SK-N-SH treated with all-trans-retinoic acid at 6 μM for 48 hours (cell line): ENCODE measurements around the gene KIF5B.
A peak's percentile ranks its signal among the peaks of the same experiment; 100 is the strongest.

Experiments
- ATAC-seq: fragments of 200-7000 bp; cut with Tn5 transposase; 3 replicates; pipeline ENCODE4 v1.9.1; 2020; ENCODE audit warnings: mild to moderate bottlenecking, moderate library complexity
- BACH2 ChIP-seq: fragments of 250-450 bp; sonication (Bioruptor Pico); IDR thresholded peaks from 2 replicates; pipeline ENCODE4 v1.9.0; 2021; ENCODE audit warnings: mild to moderate bottlenecking, borderline replicate concordance
- CSDC2 ChIP-seq: fragments of 250-450 bp; sonication (Bioruptor Pico); IDR thresholded peaks from 2 replicates; pipeline ENCODE4 v1.5.0; 2020; ENCODE audit warnings: mild to moderate bottlenecking, moderate library complexity
- ISL1 ChIP-seq: fragments of 250-450 bp; sonication (Bioruptor Pico); IDR thresholded peaks from 2 replicates; pipeline ENCODE4 v2.1.2; 2022; ENCODE audit warnings: mild to moderate bottlenecking, moderate library complexity
- OSR1 ChIP-seq: fragments of 250-450 bp; sonication (Bioruptor Pico); IDR thresholded peaks from 2 replicates; pipeline ENCODE4 v1.8.0; 2022; ENCODE audit warnings: moderate library complexity, mild to moderate bottlenecking, inconsistent platforms
- PPARA ChIP-seq: fragments of 250-450 bp; sonication (Bioruptor Pico); IDR thresholded peaks from 2 replicates; pipeline ENCODE4 v1.5.0; 2020; ENCODE audit warnings: mild to moderate bottlenecking, borderline replicate concordance
- RARB ChIP-seq: fragments of 250-450 bp; sonication (Bioruptor Pico); IDR thresholded peaks from 2 replicates; pipeline ENCODE4 v1.8.0; 2021; ENCODE audit warnings: mild to moderate bottlenecking, moderate library complexity
- SNAI2 ChIP-seq: fragments of 250-450 bp; sonication (Bioruptor Pico); IDR thresholded peaks from 2 replicates; pipeline ENCODE4 v1.5.0; 2020; ENCODE audit warnings: mild to moderate bottlenecking, moderate library complexity
- TCF4 ChIP-seq: fragments of 250-450 bp; sonication (Bioruptor Pico); IDR thresholded peaks from 2 replicates; pipeline ENCODE4 v1.8.0; 2021; ENCODE audit warnings: mild to moderate bottlenecking, moderate library complexity, borderline replicate concordance
- ZC3H10 ChIP-seq: fragments of 250-450 bp; sonication (Bioruptor Pico); IDR thresholded peaks from 2 replicates; pipeline ENCODE4 v1.5.1; 2021; ENCODE audit warnings: mild to moderate bottlenecking, moderate library complexity
- ZFP3 ChIP-seq: fragments of 250-450 bp; sonication (Bioruptor Pico); IDR thresholded peaks from 2 replicates; pipeline ENCODE4 v1.5.0; 2020; ENCODE audit warnings: mild to moderate bottlenecking, moderate library complexity
- ZFP30 ChIP-seq: fragments of 450-650 bp; formaldehyde crosslinking; IDR thresholded peaks from 2 replicates; pipeline ENCODE4 v1.5.0; 2022; ENCODE audit warnings: mild to moderate bottlenecking, moderate library complexity
- ZNF565 ChIP-seq: fragments of 450-650 bp; formaldehyde crosslinking; conservative IDR thresholded peaks from 2 replicates; pipeline ENCODE4 v1.5.0; 2020; ENCODE audit warnings: low read depth, mild to moderate bottlenecking, moderate library complexity
- ZNF70 ChIP-seq: fragments of 450-650 bp; formaldehyde crosslinking; IDR thresholded peaks from 2 replicates; pipeline ENCODE4 v1.5.0; 2020; ENCODE audit warnings: mild to moderate bottlenecking, moderate library complexity
- TF ChIP-seq, protein P1 (sequence below): fragments of 250-450 bp; sonication (Bioruptor Pico); IDR thresholded peaks from 2 replicates; pipeline ENCODE4 v1.5.0; 2020; ENCODE audit warnings: mild to moderate bottlenecking, moderate library complexity
- TF ChIP-seq, protein P2 (sequence below): fragments of 250-450 bp; sonication (Bioruptor Pico); IDR thresholded peaks from 2 replicates; pipeline ENCODE4 v1.5.1; 2020; ENCODE audit warnings: low read depth, mild to moderate bottlenecking, moderate library complexity
- TF ChIP-seq, protein P3 (sequence below): fragments of 250-450 bp; sonication (Bioruptor Pico); IDR thresholded peaks from 2 replicates; pipeline ENCODE4 v1.8.0; 2021; ENCODE audit warnings: low read depth, mild to moderate bottlenecking, moderate library complexity, borderline replicate concordance
- TF ChIP-seq, protein P4 (sequence below): fragments of 250-450 bp; sonication (Bioruptor Pico); IDR thresholded peaks from 2 replicates; pipeline ENCODE4 v1.8.0; 2020; ENCODE audit warnings: mild to moderate bottlenecking, moderate library complexity, borderline replicate concordance

Gene KIF5B

DNA sequence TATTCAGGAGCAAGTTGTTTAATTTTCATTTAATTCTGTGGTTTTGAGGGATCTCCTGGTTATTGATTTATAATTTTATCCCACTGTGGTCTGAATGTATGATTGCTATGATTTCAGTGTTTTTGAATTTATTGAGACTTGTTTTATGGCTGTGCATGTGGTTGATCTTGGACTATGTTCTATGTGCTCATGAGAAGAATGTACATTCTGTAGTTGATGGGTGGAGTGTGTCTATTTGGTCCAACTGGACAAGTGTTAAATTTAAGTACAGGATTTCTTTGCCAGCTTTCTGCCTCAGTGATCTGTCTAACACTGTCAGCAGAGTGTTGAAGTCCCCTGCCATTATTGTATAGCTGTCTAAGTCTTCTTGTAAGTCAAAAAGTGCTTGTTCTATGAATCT is 34.8 kb upstream of the KIF5B start:
- ATAC-seq, result no peak
- no peak for TF ChIP-seq ZNF565 (CRISPR knock-in tag)

DNA sequence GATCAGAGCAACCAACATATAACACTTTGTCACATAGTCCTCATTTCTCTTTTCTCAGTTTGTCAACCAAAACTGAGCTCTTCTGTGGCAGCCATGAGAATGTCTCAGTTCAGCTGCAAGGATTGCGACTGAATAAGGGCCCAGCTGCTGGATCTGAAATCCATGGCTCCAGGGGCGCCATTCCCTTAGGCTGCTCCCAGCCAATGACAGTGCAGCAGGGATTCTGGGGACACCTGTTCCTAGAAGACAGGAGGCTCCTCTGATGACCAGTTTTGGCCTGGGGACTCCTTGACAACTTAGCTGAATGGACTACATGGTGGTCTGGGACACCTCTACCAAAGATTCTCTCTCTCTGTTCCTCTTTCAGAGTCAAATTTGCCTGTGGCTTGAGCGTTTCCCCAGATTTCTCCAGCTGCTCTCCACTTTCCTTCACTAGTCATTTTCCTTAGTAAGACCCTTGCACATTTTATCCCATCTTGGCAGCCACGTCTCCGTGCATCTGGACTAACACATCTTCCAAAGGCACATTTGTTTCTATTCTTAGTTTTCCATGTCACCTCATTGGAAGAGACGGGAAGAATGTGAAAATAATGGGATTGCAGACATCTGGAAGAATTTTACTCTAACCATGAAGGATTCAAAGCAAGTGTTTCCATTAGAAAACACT is 28.1 kb upstream of the KIF5B start:
- TF ChIP-seq RARB, result no peak
- no peak for TF ChIP-seq PPARA (CRISPR knock-in tag)
- no peak for TF ChIP-seq ISL1
- TF ChIP-seq ZNF70 (CRISPR knock-in tag), result no peak
- TF ChIP-seq ZFP30 (CRISPR knock-in tag), result no peak
- no peak for TF ChIP-seq OSR1
- TF ChIP-seq TCF4 (CRISPR knock-in tag), result no peak
- TF ChIP-seq, protein P1, sequence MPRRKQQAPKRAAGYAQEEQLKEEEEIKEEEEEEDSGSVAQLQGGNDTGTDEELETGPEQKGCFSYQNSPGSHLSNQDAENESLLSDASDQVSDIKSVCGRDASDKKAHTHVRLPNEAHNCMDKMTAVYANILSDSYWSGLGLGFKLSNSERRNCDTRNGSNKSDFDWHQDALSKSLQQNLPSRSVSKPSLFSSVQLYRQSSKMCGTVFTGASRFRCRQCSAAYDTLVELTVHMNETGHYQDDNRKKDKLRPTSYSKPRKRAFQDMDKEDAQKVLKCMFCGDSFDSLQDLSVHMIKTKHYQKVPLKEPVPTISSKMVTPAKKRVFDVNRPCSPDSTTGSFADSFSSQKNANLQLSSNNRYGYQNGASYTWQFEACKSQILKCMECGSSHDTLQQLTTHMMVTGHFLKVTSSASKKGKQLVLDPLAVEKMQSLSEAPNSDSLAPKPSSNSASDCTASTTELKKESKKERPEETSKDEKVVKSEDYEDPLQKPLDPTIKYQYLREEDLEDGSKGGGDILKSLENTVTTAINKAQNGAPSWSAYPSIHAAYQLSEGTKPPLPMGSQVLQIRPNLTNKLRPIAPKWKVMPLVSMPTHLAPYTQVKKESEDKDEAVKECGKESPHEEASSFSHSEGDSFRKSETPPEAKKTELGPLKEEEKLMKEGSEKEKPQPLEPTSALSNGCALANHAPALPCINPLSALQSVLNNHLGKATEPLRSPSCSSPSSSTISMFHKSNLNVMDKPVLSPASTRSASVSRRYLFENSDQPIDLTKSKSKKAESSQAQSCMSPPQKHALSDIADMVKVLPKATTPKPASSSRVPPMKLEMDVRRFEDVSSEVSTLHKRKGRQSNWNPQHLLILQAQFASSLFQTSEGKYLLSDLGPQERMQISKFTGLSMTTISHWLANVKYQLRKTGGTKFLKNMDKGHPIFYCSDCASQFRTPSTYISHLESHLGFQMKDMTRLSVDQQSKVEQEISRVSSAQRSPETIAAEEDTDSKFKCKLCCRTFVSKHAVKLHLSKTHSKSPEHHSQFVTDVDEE (CRISPR knock-in tag), result no peak
- TF ChIP-seq, protein P2, sequence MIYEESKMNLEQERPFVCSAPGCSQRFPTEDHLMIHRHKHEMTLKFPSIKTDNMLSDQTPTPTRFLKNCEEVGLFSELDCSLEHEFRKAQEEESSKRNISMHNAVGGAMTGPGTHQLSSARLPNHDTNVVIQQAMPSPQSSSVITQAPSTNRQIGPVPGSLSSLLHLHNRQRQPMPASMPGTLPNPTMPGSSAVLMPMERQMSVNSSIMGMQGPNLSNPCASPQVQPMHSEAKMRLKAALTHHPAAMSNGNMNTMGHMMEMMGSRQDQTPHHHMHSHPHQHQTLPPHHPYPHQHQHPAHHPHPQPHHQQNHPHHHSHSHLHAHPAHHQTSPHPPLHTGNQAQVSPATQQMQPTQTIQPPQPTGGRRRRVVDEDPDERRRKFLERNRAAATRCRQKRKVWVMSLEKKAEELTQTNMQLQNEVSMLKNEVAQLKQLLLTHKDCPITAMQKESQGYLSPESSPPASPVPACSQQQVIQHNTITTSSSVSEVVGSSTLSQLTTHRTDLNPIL (CRISPR knock-in tag), result no peak
- TF ChIP-seq, protein P3, sequence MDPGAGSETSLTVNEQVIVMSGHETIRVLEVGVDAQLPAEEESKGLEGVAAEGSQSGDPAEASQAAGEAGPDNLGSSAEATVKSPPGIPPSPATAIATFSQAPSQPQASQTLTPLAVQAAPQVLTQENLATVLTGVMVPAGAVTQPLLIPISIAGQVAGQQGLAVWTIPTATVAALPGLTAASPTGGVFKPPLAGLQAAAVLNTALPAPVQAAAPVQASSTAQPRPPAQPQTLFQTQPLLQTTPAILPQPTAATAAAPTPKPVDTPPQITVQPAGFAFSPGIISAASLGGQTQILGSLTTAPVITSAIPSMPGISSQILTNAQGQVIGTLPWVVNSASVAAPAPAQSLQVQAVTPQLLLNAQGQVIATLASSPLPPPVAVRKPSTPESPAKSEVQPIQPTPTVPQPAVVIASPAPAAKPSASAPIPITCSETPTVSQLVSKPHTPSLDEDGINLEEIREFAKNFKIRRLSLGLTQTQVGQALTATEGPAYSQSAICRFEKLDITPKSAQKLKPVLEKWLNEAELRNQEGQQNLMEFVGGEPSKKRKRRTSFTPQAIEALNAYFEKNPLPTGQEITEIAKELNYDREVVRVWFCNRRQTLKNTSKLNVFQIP, result no peak
- no peak for TF ChIP-seq ZC3H10 (CRISPR knock-in tag)
- TF ChIP-seq CSDC2 (CRISPR knock-in tag), result no peak
- TF ChIP-seq, protein P4, sequence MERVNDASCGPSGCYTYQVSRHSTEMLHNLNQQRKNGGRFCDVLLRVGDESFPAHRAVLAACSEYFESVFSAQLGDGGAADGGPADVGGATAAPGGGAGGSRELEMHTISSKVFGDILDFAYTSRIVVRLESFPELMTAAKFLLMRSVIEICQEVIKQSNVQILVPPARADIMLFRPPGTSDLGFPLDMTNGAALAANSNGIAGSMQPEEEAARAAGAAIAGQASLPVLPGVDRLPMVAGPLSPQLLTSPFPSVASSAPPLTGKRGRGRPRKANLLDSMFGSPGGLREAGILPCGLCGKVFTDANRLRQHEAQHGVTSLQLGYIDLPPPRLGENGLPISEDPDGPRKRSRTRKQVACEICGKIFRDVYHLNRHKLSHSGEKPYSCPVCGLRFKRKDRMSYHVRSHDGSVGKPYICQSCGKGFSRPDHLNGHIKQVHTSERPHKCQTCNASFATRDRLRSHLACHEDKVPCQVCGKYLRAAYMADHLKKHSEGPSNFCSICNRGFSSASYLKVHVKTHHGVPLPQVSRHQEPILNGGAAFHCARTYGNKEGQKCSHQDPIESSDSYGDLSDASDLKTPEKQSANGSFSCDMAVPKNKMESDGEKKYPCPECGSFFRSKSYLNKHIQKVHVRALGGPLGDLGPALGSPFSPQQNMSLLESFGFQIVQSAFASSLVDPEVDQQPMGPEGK (CRISPR knock-in tag), result no peak
- no peak for TF ChIP-seq ZFP3 (CRISPR knock-in tag)
- TF ChIP-seq, all 23 proteins: peak for 0
- no peak for ATAC-seq

DNA sequence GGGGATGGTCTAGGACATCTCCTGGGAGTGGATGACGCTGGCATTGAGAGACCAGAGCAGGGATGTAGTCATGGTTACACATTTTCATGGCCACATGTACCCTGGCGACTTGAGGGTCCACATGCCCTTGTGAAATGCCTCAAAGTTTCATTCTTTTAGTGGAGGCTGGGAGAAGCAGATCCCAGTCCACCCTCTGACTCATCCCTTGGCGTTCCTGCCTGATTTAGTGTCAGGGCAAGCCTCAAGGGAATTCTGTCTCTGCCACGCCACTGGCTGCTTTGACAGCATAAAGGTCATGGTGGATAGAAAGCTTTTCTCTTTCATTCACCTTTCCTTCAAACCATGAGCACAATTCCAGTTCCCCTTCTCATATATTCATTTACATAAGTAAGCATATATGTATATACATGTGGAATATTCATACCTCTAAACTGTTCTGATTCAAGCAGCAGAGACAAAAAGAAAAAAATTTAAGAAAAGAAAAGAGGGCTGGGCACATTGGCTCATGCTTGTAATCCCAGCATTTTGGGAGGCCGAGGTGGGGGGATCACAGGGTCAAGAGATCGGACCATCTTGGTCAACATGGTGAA is 21.8 kb upstream of the KIF5B start:
- TF ChIP-seq ZFP3 (CRISPR knock-in tag), result 0 out of 2 replicates have a peak, but pooled peaks have one; percentile 16
- TF ChIP-seq, protein P3, result no peak
- TF ChIP-seq, all 23 proteins: peak for 1
- ATAC-seq, result peak; percentile 84

DNA sequence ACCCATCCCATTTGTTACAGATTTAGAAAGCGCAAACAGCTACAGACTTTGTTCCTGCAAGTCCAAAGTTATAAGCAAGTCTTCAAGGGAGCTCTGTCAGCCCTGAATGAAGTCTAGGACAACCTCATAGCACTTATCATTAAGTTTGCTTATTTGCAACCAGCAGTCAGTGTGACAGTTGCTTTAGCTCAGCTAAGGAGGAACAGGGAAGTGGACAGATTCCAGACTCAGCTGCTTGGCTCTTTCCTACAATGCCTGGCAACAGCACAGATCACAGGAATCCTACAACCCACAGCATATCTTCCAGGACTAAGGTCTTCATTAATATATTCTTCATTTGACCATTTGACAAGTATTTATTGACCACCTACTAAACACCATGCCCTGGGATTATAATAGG is 17.4 kb upstream of the KIF5B start:
- no peak for TF ChIP-seq ZNF565 (CRISPR knock-in tag)
- TF ChIP-seq SNAI2, result no peak
- TF ChIP-seq BACH2 (CRISPR knock-in tag), result no peak
- no peak for TF ChIP-seq OSR1
- peak; percentile 60 for ATAC-seq
